GM19023 (cell line): ENCODE data around the gene SREBF2.

Experiments
- ATAC-seq: cut with Tn5 transposase; IDR thresholded peaks from one replicate; pipeline ENCODE4 v1.9.1; 2021; ENCODE audit warnings: mild to moderate bottlenecking, moderate library complexity; ENCODE audit not compliant: unreplicated experiment

The SREBF2 gene

DNA sequence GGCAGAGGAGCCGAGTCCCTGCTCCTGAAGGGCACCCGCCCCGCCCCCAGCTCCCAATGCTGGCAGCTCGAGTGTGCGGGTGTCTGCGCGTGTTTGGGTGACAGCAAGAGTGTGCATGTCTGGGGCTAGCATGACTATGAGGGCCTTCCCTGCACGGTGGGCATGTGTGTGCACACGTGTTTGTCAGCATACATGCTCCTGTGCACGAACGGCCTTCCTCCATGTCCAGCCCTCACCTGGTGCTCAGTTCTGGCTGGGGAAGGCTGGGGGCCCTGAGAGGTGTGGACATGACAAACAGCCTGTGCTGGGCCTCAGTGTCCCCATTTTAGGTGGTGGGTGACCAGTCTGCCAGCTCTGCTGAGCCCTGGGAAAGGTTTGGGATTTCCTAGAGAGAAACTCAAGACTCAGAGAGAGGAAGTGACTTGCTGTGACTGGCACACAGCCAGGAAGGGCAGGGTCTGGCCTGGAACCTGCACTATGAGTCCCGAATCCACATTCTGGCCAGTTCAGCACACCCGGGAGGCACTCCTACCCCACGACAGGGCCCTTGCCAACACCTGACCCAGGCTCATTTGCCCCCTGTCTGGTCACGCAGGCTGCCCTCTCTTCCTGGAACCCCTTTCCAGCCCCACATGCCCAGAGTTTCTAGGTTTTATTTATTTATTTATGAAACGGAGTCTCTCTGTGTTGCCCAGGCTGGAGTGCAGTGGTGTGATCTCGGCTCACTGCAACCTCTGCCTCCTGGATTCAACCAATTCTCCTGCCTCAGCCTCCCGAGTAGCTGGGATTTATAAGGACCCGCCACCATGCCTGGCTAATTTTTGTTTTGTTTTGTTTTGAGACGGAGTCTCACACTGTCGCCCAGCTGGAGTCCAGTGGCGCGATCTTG lies 85.2 kb downstream of the SREBF2 start:
- no peak for ATAC-seq

- ATAC-seq: peak; percentile 51
These were observed 86.7 kb downstream of the SREBF2 start for GRCh38 chr22:41919357-41920224.

DNA sequence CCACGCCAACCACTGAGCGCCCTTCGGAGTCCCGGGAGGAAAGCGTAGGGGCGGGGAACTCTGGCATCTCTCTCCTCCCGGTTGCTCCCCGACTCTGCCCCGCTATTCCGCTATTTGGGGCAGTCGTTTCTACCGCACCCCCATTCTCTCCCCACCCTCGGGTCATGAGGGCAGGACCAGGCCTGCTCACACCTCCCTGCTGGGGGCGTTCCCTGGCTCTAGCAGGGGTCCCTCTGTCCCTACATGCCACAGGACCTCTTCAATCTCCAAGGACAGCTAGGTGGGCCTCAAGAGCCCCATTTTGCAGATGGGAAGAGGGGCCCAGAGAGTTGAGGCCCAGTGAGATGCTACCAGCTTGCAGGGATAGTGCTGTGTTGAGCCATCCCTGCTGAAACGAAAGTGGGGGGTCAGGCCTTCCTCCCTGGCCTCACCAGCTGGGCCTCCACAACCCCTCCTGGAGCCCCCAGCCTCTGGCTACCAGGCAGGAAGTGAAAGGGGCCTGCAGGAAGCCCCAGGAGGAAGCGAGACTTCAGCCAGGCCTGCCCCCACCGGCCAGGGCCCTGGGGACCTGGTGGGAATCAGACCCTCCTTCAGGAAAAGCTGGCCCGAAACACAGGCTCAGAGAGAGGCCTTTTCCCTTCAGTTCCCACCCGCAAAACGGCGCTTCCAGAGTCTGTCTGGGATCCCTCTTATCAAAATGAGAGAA lies 87.5 kb downstream of the SREBF2 start:
- peak; percentile 21 for ATAC-seq

DNA sequence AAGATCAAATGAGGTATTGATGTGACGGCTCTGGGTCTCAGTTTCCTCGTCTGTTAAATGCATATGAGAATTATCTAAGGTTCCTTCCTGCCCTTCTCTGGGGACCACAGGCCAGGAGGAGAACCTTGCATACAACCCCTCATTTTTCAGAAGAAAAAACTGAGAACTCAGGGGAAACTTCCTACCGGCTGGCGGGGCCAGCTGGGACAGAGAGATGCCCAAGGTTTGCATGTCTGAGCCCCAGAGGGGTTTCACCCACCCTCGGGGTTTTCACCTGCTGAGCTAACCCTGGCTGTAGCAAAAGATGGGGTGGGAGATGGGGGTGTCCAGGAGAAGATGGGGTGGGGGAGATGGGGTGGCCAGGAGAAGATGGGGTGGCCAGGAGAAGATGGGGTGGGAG lies 89.4 kb downstream of the SREBF2 start:
- ATAC-seq: no peak

DNA sequence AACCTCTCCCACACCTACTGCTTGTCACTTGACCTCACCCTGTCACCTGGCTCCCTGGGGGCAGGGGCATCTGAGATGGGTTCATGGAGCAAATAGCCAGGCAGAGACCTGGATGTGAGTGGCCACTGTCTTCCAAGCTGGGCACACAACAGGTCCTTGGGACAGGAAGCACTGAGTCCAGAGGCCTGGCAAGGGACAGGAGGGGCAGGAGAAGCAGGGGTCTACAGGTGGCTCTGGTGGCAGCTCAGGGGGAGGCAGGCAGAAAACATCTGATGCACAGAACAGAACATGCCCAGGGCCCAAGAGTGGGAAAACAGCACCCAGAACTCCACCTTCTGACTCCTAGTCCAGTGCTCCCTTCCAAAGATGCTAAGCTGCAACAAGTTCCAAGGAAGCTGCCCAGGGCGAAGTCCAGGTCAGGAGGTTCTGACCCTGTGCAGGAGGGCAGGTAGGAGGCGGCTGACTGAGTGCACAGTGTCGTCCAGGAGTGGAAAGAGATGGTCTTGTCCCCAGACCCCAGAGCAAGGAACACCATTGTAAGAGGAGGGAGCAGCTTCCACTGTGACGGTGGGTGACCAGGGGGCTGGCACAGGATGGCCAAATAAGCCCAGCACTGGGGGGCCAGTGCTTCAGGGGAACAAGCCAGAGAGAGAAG lies 90.2 kb downstream of the SREBF2 start:
- ATAC-seq: no peak

GRCh38 chr22:41923595-41924276 lies 90.8 kb downstream of the SREBF2 start:
- no peak for ATAC-seq

GRCh38 chr22:41925783-41926460 lies 93.0 kb downstream of the SREBF2 start:
- ATAC-seq: peak; percentile 42

DNA sequence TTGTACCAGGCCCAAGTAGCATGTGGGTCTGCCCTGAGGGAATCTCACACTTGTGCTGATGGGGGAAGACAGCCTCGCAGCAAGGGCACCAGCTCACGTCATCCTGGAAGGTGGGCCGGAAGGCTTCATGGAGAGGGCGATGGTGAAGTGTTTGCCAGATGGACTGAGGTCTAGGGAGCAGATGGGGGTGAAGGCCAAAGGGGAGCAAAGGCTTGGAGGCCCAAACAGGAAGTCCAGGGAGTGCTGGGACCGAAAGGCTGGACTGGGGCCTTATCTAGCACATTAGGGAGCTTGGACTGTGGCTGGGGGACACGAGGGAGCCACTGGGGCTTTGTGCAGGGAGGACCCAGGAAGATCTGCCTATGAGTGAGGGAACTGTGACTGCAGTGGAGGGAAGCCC lies 94.9 kb downstream of the SREBF2 start:
- no peak for ATAC-seq

DNA sequence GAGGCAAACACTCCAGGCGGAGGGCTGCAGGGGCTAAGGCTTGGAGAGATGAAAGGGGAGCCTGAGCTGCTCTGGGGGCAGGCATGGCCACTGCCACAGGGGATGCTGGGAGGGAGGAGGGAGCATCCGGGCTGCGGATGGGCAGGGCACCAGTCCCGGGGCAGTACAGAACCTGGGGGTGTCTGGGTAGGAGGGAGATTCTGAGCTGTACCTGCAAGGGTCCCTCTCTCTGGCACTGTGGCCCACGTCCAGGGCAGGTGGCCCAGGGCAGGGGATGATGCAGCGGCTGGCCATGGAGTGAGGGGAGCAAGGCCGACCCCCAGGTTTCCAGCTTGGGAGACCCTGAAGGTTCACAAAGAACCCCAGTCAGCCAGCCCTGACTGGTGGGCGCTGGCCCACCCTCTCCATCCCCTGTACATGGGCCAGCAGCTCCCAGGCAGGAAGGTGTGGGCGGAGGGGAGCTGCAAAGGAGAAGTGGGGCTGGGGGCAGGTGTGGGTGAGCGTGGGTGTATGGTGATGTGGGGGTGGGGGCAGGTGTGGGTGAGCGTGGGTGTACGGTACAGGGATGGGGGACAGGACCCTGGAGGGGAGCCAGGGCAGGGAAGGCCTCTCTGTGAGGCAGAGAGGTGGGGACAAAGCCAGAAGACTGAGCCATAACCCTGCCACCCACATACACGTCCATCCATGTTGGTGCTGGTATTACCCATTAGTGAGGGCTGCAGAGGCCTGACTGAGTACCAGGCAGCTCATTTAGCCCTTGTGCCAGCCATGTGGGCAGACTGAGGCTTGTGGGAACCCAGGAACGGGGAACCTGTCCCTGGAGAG lies 95.9 kb downstream of the SREBF2 start:
- ATAC-seq: no peak

DNA sequence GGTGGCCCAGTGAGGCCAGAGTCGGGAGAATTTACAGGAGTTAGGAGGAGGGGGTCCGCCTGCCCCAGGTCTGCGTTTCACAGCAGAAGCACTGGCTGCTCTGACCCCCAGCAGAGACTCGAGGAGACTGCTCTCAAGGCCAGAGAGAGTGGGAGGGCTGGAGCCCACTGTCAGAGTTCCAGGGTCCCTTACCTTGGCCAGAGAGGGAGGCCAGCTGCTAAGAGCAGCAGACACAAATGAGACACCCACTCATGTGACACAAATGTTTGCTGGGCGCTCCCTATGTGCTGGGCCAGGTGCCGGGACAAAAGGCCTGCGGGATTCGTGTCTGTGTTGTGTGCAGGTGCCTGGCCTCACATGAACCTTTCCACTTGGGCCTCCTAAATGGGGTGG lies 96.5 kb downstream of the SREBF2 start:
- no peak for ATAC-seq

- no peak for ATAC-seq
These were observed 98.9 kb downstream of the SREBF2 start for GRCh38 chr22:41931701-41932269.

GRCh38 chr22:41932353-41932752 lies 99.4 kb downstream of the SREBF2 start:
- no peak for ATAC-seq

- no peak for ATAC-seq
These were observed 100.7 kb downstream of the SREBF2 start for GRCh38 chr22:41933411-41934177.

DNA sequence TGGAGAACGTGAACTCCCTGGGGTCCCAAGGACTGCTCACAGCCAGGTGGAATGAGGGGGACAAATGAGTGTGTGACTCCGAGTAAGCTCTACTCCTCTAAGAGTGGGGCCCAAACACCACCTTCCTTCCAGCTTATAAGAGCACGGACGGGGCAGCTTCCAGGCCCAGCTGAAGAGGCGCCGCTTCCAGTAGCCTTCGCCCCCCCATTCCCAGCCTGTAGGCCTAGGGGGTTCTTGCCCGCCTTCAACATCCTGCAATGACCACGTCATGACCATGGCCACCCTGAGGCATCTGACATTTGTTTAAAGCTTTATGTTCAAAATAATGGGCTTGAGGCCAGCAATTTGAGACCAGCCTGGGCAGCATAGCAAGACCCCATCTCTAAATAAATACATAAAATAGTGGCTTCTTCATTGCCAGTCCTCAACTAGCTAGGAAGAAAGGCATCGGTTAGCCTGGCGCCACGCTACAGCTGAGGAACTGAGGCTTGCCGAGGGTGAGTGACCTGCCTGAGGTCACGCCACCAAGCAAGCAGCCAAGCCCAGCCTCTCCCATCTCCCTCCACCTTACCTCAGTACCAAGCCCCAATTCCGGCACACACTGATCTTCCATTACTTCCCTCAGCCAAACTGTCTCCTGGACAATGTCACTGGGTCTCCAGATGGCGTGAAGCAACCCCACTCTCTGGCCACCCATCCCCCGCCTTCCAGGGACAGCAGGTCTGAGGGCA lies 101.5 kb downstream of the SREBF2 start:
- ATAC-seq: no peak

- no peak for ATAC-seq
These were observed 102.1 kb downstream of the SREBF2 start for GRCh38 chr22:41935015-41935351.

- ATAC-seq: no peak
These were observed 102.6 kb downstream of the SREBF2 start for GRCh38 chr22:41935509-41935908.

DNA sequence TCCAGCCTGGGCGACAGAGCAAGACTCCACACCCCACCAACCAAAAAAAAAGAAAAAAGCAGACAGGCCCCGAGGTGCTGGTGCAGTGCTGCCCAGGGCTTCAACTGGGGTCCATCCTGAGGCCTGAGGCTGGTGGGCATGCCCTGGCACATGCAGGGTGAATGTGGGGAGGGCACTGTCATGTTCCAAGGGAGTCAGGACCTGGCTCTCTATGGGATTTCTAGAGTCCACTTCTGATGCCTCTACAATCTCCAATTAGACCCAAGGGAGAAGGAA lies 103.9 kb downstream of the SREBF2 start:
- no peak for ATAC-seq
